ENCODE measurements around the gene LARGE1.

The LARGE1 gene

DNA sequence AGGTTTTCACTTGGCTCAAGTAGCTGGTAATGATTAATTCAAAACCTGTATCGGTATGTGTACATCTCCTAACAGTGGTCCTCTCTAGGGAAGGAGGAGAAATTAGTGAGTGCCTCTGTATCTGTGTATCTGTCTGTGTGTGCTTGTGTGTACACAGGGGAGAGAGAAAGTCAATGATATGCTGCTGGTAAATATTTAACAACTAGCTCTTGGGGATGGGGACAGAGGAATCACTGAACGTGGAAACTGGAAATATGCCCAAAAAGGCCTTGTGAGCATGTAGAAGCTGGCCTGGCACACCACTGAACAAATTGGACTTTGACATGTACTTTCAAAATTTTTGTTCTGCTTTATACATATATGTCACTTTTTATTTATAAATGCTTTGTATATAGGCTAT, 648.1 kb downstream of the LARGE1 start:
- H3K4me3 ChIP-seq (ENCODE audit: low read depth, low read length): no peak overlapping the region
- TF ChIP-seq, protein P1, sequence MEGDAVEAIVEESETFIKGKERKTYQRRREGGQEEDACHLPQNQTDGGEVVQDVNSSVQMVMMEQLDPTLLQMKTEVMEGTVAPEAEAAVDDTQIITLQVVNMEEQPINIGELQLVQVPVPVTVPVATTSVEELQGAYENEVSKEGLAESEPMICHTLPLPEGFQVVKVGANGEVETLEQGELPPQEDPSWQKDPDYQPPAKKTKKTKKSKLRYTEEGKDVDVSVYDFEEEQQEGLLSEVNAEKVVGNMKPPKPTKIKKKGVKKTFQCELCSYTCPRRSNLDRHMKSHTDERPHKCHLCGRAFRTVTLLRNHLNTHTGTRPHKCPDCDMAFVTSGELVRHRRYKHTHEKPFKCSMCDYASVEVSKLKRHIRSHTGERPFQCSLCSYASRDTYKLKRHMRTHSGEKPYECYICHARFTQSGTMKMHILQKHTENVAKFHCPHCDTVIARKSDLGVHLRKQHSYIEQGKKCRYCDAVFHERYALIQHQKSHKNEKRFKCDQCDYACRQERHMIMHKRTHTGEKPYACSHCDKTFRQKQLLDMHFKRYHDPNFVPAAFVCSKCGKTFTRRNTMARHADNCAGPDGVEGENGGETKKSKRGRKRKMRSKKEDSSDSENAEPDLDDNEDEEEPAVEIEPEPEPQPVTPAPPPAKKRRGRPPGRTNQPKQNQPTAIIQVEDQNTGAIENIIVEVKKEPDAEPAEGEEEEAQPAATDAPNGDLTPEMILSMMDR (IDR thresholded peaks at IDR 0.05; ENCODE audit: low read depth, low read length): no peak

DNA sequence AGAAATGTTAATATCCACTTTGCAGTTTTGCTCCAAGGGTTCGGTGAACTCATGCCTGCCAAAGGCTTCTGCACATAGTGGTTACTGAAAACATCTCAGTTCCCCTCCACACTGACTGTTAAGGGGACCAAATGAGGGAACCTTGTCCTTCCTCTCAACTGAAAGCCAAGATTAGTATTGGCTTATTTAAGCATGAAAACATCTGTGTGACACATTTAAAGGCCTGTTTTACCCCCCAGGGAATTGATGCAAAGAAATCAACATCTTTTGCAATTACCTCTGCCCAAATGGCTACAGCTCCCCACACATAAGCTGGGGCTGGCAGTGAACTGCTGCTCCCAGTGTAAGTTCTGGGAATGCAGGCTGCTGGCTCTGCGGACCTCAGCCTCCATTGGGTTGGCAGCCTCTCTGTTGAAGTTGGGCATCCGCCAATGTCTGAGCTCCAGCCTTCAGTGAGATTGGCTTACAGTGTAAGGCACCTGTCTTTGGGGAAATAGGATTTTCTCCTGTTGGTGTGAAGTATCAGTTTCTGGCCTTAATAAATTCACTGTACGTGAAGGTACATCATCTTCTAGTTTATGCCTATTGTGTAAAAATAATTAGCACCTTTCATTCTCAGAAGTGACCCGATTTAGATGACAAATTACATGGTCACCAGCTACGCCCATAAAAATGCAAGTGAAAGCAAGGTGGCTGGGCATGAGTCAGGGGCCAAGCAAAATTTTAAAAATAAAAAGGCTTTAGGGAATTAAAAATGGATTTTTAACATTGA, 648.7 kb downstream of the LARGE1 start:
- TF ChIP-seq, protein P1 (IDR thresholded peaks at IDR 0.05; ENCODE audit: low read depth, low read length): no peak
- no peak overlapping the region for H3K4me3 ChIP-seq (ENCODE audit: low read depth, low read length)

DNA sequence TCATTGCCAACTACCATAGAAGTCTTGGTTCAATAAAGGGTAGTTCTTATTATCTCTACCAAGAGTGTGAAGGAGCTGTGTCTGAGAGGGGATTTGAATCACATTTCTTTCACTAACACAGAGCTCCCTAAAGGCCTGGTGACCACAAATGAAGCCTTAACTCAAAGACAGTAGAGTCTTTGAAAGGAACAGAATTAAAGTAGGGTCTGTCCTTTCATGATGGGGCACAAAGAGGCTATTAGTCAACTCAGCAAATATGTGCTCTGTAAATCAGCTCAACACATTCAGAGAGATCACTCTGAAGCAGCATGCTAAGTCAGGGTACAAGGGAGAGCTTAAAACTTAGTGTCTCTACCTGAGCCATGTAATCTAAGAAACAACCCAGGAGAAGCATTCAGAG, 649.7 kb downstream of the LARGE1 start:
- TF ChIP-seq, protein P1 (IDR thresholded peaks at IDR 0.05; ENCODE audit: low read depth, low read length): no peak
- no peak overlapping the region for H3K4me3 ChIP-seq (ENCODE audit: low read depth, low read length)

DNA sequence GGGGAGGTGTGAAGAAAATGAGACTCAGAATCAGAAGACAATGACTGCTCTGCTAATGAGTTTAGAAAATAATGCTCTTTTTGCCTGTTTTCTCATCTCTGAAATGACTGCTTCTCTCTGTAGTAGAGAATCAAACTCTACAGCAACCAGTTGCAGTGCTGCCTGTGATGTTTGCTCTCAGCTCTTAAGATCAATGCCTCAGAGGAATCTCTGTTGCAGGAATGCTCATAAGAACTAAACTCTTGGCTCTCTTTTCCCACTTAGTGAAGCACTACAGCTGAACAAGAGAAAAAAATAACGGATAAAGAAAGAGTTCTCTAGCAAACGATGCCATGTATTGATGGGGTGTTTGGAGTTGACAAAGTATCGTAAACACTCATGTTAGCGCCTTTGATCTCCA, 658.6 kb downstream of the LARGE1 start:
- TF ChIP-seq, protein P1 (IDR thresholded peaks at IDR 0.05; ENCODE audit: low read depth, low read length): no peak
- no peak overlapping the region for H3K4me3 ChIP-seq (ENCODE audit: low read depth, low read length)

DNA sequence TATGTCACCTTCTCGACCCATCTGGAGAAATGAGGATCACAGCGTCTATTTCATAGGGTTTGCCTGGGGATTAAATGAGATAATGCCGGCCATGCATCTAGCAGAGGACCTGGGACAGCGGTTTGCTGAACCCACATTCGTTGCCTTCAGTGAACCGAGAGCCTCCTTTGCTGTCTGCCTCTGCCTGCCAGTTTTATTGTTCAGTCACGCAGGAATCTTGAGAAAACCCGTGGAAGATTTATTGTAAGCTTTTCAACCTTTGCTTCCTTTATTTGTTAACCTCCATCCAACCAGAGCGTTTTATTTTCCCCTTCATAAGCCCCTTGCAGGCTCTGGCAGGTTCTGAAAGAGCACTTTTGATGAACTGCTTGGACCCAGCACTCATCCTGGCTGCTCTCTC, 659.8 kb downstream of the LARGE1 start:
- TF ChIP-seq, protein P1 (IDR thresholded peaks at IDR 0.05; ENCODE audit: low read depth, low read length): no peak
- H3K4me3 ChIP-seq (ENCODE audit: low read depth, low read length): no peak overlapping the region

DNA sequence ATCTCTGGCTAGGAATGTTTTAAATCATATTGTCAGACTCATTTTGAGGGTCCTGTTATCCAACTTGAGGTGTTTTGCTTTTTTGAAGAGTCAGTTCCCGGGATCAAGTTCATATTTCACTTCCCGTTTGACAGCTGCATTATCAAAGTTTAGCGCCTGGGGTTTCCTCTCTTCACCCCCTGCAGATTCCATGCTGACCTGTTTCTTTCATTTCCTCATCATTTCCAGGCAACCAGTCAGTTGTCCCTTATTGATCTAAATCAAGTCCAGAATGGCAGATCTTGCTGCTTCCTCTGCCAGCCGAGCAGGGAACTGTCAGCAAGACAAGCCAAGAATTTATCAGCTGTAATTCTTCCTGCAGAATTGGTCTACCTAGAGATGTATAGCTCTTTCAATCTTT, 664.5 kb downstream of the LARGE1 start:
- H3K4me3 ChIP-seq (ENCODE audit: low read depth, low read length): no peak overlapping the region
- TF ChIP-seq, protein P1 (IDR thresholded peaks at IDR 0.05; ENCODE audit: low read depth, low read length): no peak

DNA sequence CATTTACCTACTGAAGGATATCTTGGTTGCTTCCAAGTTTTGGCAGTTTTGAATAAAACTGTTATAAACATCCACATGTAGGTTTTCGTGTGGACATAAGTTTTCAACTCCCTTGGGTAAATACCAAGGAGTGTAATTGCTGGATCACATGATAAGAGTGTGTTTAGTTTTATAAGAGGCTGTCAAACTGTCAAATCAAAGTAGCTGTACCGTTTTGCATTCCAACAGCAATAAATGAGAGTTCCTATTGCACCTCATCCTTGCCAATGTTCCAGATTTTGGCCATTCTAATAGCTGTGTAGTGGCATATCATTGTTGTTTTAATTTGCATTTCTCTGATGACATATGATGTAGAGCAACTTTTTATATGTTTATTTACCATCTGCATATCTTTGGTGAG, 671.3 kb downstream of the LARGE1 start:
- TF ChIP-seq, protein P1 (IDR thresholded peaks at IDR 0.05; ENCODE audit: low read depth, low read length): no peak
- H3K4me3 ChIP-seq (ENCODE audit: low read depth, low read length): no peak overlapping the region
